Measurements from ENCODE around the gene SPOP.

The SPOP gene

DNA sequence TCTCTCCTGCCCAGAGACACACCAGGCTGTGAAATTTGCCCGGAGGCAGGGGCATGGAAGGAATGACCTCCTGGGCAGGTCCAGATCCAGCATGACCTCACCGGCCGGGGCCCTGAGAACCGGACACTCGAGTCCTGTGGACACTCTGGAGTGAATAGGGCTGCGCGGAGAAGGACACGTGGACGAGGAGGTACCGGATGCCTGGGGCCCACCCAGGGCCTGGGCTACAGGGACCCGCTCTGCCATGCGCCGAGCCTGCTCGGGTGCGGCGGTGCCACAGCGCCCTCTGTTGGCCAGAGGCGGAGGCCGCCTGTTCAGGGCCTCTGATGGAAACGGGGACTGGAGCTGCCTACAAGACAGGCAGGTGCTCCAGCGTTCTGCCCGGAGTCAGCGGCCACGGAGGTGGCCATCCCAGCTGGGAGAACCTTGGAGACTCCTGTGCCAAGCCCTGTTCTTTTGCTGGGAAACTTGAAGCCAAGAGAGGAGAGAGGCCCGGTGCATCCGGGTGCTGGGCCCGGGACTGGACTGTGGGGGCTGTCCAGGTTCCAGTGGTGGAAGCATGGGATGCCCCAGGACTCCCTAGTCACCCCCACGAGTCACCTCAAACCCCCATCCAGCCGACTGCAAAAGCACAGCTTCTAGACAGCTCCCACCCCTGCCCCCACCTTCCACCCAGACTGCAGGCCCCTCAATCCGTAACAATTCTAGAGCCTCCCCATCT is 121.5 kb downstream of the SPOP start:
- ChIA-PET CTCF (interaction anchor here (0.6 to 10.7 kb wide), 94 partner anchors 9 to 832 kb away, joined by 3 to 220 read pairs (median 5); partner anchors contain the start of genes FAM117A, NGFR, NXPH3 and PDK2), POLR2A (no interaction called here)
- TF ChIP-seq, protein P1, sequence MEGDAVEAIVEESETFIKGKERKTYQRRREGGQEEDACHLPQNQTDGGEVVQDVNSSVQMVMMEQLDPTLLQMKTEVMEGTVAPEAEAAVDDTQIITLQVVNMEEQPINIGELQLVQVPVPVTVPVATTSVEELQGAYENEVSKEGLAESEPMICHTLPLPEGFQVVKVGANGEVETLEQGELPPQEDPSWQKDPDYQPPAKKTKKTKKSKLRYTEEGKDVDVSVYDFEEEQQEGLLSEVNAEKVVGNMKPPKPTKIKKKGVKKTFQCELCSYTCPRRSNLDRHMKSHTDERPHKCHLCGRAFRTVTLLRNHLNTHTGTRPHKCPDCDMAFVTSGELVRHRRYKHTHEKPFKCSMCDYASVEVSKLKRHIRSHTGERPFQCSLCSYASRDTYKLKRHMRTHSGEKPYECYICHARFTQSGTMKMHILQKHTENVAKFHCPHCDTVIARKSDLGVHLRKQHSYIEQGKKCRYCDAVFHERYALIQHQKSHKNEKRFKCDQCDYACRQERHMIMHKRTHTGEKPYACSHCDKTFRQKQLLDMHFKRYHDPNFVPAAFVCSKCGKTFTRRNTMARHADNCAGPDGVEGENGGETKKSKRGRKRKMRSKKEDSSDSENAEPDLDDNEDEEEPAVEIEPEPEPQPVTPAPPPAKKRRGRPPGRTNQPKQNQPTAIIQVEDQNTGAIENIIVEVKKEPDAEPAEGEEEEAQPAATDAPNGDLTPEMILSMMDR (IDR thresholded peaks at IDR 0.05; ENCODE audit: control extremely low read depth, extremely low read depth, low read depth, missing control alignments), result peak; percentile 95
- peak; percentile 92 for DNase-seq (ENCODE audit: extremely low spot score)

DNA sequence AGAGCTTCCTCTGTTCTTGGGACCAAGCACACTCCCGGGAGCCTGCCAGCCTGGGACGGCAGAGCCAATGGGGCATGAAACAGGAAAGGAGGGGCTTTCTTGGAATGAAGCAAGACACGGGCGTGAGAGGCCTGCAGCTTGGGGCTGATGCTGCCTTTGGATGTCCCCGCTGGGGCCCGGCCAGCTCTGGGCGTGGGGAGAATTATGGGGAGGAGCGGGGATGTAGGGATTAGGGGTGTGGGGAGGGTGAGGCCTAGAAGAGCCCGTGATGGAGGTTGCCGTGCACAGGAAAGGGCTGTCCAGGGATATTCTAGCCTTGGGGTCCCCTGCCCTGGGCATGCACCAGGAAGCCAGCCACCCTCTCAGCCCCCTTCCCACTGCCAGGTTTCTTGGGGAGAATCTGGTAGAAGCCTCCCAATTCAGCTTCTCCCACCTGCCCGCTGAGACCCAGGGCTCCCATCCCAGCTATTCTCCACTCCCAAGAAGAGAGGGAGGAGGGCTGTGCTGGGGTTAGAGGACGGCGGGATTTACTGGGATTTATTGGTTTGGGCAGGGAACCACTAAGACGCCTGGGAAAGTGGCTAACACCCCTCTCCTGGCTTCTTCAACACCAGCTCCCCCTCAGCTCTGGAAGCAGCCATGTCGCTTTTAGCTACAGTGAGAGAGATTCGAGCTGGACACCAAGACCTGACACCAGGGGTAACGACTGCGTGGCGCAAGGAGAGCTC is 122.2 kb downstream of the SPOP start:
- ChIA-PET POLR2A (no interaction called here), CTCF (interaction anchor here (0.7 to 10.7 kb wide), 62 partner anchors 10 to 832 kb away, joined by 3 to 220 read pairs (median 6); partner anchors contain the start of genes NGFR, NXPH3 and PHB1)
- TF ChIP-seq, protein P1 (IDR thresholded peaks at IDR 0.05; ENCODE audit: control extremely low read depth, extremely low read depth, low read depth, missing control alignments), result no peak
- peak; percentile 21 for DNase-seq (ENCODE audit: extremely low spot score)

DNA sequence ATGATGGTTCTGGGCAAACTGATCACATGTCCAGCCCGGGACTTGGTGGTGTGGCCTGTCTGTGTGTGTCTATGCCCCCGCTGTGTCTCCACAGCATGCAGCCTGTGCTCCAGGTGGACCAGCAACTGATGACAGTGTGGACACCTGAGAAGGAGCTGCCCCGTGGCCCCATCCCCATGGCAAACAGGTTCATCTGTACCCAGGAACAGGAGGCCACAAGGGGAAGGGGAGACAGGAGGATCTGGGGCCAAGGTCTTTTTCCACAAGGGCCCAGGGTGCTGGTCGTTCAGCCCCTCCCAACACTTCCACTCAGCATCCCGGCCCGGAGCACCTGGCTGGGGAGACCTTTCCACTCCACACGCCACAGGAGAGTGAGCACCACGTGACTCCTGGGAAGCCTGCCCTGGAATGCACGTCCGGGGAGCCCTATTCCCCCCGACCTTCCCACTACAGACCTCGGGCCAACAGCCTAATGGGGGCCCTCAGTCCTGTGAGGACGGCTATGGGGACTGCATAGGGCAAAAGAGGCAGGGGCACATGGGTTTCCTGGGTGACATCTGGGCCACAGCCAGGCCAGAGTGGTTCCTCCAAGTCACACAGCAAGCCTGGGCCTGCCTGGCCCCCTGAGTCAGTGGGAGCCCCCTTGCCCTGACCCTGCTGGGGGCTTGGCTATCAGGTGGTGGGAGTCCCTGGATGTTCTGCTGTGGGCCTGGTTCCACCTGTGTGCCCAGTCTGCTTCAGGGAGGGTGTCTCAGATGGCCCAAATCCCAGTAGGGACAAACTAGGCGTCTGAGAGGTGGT is 123.0 kb downstream of the SPOP start:
- peak; percentile 21 for DNase-seq (ENCODE audit: extremely low spot score)
- ChIA-PET CTCF (interaction anchor here (0.7 to 10.7 kb wide), 30 partner anchors 10 to 831 kb away, joined by 3 to 220 read pairs (median 14); partner anchors contain the start of genes NGFR and PHB1), POLR2A (no interaction called here)
- TF ChIP-seq, protein P1 (IDR thresholded peaks at IDR 0.05; ENCODE audit: control extremely low read depth, extremely low read depth, low read depth, missing control alignments), result no peak

DNA sequence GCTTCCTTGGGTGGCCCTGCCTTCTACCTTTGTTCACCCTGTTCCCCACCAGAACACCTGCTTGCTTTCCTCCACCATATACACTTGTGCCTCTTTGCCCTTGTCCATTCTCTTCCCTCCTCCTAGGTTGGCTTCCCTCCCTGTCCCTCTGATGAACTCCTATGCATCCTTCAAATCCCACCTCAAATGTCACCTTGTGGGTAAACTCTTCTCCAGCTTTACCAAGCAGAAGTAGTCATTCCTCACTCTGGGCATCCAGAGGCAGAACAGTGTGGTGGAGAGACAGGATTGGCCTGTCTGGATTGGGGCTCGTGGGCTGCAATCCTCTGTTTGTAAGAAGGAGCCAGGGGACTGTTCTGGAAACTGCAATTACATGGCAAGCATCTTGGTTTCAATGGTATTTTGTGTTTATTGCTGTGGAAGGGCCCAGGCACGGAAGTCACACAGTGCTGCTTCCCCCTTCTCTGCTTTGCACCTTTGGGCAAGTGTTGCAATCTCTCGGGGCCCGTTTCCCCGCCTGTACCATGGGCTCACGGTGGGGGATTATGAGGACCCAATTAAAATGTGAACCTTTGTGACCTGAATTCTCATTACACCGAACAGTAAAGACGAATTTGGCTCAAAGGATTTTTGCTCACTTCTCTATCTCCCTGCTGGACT is 124.1 kb downstream of the SPOP start:
- peak; percentile 7 for DNase-seq (ENCODE audit: extremely low spot score)
- CTCF ChIA-PET, result interaction anchor here (4.6 to 10.7 kb wide), 2 partner anchors 120 to 144 kb away, joined by 73 to 220 read pairs; partner anchors contain the start of gene PHB1
- POLR2A ChIA-PET, result no interaction called here
- TF ChIP-seq, protein P1 (IDR thresholded peaks at IDR 0.05; ENCODE audit: control extremely low read depth, extremely low read depth, low read depth, missing control alignments), result no peak

DNA sequence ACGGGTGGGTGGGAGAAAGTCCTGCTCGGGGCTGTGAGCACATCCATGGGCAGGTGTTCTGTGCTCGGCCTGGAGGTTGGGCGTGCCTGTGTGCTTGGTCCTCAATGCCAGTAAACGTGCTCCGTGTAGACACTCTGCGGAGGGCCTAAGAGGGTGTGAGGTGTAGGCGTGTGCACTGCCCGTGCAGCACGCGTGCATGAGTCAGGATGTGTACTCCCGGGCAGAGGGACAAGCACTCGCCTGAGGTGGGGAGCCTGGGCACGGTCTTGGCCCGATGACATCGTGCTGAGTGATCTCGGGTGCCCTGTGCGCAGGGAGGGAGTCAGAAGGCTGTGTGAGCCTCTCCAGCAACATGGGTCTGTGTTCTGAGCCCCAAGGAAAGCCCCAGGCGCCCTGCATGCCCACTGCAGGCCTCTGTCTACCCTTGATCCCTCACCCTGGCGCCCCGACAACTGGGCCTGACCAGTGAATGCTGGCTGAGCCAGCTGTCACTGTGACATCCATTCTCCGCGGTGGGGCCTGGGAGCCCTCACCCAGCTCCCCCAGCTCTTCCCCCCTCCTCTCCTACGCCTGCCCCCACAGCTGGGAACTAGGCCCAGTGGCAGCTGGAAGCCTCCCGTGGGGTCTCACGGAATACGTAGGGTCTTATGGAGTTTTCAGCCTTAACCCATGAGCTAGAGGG is 125.7 kb downstream of the SPOP start:
- ChIA-PET POLR2A (no interaction called here), CTCF (interaction anchor here (1.6 to 10.7 kb wide), 3 partner anchors 56 to 142 kb away, joined by 4 to 220 read pairs (median 14); partner anchors contain the start of genes NGFR and PHB1)
- DNase-seq (ENCODE audit: extremely low spot score), result peak; percentile 10
- TF ChIP-seq, protein P1 (IDR thresholded peaks at IDR 0.05; ENCODE audit: control extremely low read depth, extremely low read depth, low read depth, missing control alignments), result no peak
